NCI-H510A treated with DMSO at 0.1 percent for 48 hours (cell line): ENCODE data around the gene GSTM4.
"Not testable (repeated sequence)": the region's sequence is repeated elsewhere in the genome, so short reads cannot be mapped to it uniquely, and the experiment has no call there.

Experiments
- DNase-seq: peaks from one replicate; lab custom pipeline; 2025; lab: John Stamatoyannopoulos, UW

GSTM4 gene

DNA sequence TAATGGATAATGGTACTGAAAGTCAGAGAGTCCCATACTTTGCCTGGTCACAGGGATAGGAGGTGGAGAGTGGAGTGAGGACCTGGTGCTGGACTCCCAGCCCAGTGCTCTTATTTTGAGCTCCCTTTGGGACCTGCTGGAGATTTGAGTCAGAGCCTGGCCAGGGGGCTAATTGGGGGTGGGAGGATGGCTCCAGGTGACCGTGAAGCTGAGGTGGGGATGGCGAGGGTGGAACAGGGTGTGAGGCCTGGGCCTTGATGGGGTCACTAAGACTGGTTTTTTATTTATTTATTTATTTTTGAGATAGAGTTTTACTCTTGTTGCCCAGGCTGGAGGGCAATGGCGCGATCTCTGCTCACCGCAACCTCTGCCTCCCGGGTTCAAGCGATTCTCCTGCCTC is 18.5 kb upstream of the GSTM4 start:
- DNase-seq = no peak

GRCh38 chr1:109639063-109639840 is 16.6 kb upstream of the GSTM4 start:
- DNase-seq = no peak

- DNase-seq = no peak
Observed at GRCh38 chr1:109639841-109640184, 16.1 kb upstream of the GSTM4 start.

DNA sequence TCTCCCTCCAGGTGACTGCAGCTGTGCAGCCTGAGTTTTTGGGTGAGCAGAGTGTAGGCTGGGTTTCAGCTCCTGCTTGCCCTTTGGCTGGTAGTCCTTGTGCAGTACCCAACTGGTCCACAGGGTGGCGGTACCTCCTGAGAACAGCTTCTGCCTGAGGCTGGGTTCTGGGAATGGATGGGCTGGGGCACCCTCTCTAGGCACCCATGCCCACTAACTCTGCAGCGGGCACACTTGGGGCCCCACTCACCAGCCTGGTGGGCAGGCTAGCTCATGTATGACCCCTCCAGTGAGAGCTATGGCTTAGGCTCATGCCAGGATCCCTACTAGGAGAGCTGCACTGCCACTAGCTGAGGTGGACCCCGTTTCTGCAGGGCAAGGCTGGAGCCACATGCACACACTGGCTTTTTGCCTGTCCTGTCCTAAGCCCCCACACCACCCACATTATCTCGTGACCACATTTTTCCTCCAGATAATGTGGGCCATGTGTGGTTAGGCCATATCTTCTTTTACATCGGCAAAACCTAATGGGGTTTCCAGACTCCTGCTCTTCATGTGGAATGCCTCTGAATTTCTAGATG is 15.5 kb upstream of the GSTM4 start:
- peak; percentile 31 for DNase-seq

DNA sequence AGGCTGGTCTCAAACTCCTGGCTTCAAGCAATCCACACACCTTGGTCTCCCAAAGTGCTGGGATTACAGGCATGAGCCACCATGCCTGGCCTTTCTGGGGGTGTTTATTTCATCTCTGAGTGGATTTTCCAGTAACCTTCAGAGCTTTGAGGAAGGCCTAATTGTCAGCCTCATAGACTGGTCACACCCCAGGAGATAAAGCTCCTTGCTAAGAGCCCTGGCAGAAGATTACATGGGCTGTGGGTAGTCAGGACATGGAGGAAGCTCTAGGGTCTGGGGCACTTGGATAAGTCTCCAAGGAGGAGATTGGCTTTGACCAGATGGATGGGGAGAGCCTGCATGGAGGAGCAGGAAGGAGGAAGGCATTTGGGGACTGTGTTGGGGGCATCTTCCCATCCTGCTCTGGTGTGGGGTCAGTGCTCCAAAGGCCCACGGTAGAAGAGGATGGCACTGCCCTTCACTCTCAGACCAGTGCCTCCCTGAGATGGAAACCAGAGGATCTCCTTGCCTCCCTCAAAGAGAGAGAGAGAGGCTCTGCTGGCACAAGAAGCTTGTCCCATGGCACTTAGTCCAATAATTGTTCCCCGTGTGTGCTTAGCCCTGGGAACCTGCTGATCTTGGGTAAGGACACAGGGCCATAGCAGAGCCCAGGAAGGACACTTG is 14.7 kb upstream of the GSTM4 start:
- no peak for DNase-seq

GRCh38 chr1:109641861-109642260 is 14.0 kb upstream of the GSTM4 start:
- DNase-seq = no peak

DNA sequence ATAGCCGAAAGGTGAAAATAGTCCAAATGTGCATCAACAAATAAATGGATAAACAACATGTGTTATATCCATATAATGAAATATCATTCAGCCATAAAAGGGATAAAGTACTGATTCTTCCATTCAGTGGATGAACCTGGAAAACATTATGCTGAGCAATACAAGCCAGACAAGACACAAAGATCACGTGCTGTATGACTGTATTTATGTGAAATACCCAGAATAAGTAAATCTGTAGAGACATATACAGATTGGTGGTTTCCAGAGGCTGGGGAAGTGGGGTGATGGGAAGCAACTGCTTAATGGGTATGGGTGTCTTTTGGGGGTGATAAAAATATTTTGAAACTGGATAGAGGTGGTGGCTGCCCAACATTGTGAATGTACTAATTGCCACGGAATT is 13.3 kb upstream of the GSTM4 start:
- DNase-seq = no peak

DNA sequence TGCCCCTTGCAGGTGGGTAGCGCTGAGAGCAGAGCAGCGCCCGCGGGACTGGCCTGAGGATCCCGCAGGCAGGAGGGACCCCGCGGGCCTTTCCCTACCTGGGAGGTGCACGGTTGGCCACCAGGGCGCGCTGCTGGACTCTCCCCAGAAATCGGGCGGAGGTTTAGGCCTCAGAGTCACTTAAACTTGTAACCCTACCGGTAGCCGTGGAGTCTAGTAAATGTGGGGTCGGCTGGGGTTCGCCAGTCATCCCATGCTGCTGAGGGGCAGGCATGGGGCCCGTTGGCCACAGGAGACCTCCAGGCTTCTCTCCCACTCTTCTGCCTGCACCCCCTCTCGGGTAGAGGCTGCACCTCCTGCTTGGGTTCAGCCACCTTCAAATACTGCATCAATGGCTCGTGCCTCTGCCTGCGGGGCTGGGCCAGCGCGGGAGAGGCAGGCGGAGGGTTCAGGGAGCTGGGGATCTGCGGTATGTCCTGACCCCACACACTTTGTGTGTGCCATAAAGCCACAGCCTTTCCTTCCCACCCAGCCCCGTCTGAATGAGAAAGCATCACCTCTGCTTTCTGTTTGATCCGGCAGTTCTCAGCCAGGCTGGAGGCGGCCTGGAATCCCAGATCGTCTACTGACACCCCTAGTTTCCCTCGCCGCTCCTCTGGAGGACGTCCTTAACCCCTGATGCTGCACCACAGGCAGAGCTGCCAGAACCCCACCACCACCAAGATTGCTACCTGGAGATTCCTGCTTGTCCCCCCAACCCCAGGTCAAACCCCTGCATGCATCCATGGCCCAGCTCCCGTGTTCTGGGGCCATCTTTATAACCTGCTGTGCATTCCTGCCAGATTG is 12.3 kb upstream of the GSTM4 start:
- DNase-seq = peak; percentile 73

DNA sequence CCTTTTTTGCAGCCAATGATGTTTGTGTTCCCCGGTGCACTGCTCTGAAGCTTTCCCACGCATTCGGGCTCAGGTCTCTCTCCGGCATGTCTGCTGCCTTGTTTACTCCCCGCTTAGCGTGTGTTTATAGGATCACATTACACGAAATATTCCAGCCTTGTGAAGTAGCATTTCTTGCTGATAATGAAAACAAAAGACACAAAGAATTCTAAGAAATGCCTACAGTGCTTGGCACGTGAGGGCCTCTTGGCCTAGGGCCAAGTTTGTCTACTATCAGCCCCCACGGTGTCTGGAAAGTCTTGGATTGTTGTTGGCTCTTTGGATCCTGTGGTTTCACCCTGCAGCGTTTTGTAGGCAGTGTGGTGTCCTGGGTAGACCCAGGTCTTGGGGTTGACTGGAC is 11.2 kb upstream of the GSTM4 start:
- DNase-seq = no peak

DNA sequence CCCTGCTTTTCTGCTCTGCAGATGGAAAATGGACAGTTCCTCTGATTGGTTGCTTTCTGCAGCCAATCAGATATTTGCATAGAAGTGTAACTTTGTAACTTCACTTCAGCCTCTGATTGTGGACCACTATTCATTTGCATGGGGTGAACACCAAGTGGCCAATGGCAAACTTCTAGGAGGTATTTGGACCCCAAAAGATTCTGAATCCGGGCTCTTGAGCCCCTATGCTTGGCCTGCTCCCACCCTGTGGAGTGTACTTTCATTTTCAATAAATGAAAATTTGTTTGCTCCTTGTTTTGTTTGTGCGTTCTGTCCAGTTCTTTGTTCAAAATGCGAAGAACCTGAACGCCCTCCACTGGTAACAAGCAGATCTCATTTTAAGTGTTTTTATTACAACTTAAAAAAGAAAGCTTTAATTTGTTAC is 6.4 kb upstream of the GSTM4 start:
- DNase-seq = peak; percentile 17

DNA sequence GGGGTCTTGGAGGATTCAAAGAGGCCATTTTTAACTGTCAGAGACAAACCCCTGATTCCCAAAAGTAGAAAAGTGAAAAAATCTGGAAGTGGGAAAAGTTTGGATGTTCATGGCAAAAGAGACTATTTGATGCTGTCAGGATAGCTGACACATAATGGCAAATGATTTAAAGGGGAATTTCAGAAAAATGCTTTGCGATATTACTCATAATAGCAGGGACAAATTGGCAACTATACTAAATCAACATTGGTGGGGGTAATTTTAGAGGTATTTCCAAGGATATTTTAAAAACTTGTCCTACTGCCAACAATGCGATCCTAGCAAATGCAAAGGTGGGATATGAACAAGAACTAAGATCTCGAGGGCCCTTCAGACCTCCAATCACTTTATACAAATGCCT is 5.3 kb upstream of the GSTM4 start:
- no peak for DNase-seq

DNA sequence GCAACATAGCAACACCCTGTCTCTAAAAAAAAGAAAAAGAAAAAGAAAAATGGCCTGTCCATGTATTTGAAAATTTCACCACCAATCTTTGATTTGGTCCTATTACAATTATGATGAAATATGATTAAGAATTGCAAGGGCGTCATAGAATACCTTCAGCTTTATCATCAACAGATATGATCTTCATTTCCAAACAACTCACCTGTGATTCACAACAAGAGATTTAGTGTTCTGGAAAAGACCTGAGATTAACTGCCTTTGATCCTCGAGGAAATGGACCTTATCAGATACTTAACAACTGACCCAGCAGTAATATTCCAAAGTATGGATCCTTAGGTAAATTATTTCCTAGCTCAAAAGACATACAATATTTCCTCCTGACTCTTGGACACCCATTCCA is 3.5 kb upstream of the GSTM4 start:
- no peak for DNase-seq

GRCh38 chr1:109653306-109653705 is 2.6 kb upstream of the GSTM4 start:
- no peak for DNase-seq

DNA sequence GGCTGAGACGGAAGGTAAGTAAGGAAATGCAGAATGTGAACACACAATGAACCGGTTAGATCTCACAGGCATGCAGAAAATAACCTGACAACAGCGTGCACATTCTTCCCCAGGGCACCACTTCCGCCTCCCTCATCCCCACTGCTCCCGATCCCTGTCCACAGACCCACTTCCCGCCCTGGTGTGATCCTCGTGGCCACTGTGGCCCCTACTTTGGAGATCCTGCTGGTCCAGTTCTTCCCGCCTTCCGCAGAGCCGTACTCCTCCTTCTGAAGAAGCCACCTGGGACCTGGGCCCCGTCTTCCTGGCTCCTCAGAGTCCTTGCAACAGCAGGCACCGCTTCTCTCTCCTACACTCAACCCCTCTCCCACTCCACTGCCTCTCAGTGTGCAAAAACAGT is 1.4 kb upstream of the GSTM4 start:
- no peak for DNase-seq

- no peak for DNase-seq
Observed at GRCh38 chr1:109657395-109657794, 1.5 kb downstream of the GSTM4 start.

DNA sequence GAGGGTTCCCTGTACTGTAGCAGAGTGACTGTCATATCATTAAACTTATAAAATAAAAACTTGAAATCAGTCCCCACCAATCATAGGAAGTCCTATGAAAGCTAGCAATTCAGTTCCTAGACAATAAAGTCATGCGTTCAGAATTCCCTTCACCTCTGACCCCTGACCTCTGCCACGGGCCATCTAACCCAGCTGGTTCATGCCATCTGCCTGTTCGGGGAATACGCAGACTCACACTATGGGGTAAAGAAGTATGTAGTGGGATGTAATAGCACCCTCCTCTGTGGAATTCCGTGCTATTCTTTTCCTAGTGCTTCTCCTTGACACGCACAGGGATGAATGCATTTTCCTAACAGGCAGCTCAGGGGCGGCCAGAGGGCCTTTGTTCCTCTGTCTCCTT is 2.1 kb downstream of the GSTM4 start:
- DNase-seq = no peak

DNA sequence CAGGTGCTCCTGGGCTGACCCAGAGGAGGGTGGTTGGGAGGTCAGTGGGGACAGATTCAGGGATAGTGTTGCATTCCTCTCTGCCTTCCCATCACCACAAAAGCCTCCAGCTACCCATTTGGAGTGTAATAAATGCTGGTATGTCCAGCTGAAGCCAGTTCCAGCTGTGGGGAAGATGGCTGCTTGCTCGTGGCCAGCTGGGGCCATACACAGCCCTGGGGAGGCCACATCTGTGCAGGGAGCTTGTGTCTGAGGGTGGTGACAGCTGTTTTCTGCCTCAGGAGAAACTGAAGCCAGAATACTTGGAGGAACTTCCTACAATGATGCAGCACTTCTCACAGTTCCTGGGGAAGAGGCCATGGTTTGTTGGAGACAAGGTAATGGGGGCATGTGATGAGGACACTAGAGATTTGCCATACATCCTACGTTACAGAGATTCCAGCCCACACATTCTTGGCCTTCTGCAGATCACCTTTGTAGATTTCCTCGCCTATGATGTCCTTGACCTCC is 2.7 kb downstream of the GSTM4 start:
- DNase-seq = no peak

GRCh38 chr1:109659145-109659544 is 3.2 kb downstream of the GSTM4 start:
- no peak for DNase-seq

- no peak for DNase-seq
Observed at GRCh38 chr1:109659997-109660690, 4.2 kb downstream of the GSTM4 start.

- not testable (repeated sequence) for DNase-seq
Observed at GRCh38 chr1:109660691-109661026, 4.8 kb downstream of the GSTM4 start.

GRCh38 chr1:109661391-109661790 is 5.5 kb downstream of the GSTM4 start:
- no peak for DNase-seq

DNA sequence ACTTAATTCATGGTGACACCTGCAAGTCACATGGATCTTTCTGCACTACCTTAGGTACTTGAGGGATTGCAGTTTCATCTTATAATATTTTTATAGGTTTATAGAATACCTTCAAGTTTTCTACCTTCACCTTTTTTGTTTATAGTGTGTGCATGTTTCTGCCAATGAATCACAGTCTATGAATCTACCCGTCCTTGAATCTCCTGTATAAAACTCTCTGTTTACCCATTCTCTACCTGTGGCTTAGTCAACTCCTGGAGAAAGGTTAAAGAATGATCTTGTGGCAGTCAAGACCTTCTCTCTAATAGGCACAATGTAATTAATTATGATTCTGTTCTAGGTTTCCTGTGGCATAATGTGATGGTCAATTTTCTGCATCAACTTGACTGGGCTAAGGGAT is 8.8 kb downstream of the GSTM4 start:
- DNase-seq = no peak
